DLD1 (cell line): ENCODE results near the gene STUB1.

Experiments used
- in situ Hi-C: cut with HindIII; loops from 2 replicates; pipeline ENCODE4 v1.10.0; 2017; ENCODE audit warnings: low sequenced_read_pairs

Gene STUB1

DNA sequence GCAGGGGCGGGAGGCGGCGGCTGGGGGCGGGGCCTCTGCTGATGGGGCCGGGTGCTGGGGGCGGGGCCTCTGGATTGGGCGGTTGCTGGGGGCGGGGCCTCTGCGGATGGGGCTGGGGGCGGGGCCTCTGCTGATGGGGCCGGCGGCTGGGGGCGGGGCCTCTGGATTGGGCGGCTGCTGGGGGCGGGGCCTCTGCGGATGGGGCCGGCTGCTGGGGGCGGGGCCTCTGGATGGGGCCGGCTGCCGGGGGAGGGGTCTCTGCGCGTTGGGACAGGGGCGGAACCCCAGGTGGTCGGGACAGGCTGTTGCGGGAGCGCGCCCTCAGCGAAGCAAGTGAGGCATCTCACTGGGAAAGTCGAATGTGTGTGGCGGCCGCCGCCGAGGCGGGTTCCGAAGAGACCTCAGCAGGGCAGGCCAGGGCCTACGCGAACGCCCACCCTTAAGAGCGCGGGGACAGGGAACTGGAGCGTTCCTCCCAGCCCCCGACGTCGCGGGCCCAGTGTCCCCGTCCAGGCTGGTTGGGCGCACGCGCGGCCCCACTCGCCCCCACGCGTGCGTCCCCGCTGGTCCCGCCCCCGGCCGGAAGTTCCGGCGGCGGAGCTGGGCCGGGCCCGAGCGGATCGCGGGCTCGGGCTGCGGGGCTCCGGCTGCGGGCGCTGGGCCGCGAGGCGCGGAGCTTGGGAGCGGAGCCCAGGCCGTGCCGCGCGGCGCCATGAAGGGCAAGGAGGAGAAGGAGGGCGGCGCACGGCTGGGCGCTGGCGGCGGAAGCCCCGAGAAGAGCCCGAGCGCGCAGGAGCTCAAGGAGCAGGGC is at the start of gene STUB1:
TSS of gene STUB1 (plus strand) at position 597 of the 811 bp plus-strand sequence. CDS start at position 713, 116 bp downstream.
- in situ Hi-C loops, result no loop called here

DNA sequence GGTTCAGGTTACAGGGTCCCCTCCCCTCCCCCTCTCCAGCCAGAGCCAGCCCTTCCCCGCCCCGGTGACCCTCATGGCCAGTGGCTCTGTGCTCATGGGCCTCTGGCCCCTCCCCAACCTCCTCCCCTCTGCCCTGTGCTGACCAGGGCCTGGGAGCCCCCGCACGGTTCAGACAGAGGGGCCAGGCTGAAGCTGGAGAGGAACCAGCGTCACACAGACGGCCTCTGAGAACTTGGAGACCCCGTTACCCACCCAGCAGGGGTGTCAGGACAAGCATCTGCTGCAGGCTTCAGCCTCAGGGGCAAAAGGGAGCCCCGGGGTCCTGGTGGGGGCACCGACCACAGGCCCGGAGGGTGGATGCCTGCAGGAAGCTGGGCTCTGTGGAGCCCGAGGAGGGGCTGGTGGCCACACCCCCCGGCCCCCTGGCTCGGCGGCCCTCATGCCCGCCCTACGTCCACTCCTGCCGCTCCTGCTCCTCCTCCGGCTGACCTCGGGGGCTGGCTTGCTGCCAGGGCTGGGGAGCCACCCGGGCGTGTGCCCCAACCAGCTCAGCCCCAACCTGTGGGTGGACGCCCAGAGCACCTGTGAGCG is 49.3 kb upstream of the STUB1 start, which contains the start of gene WFIKKN1:
TSS of gene WFIKKN1 (plus strand) at position 171 of the 591 bp plus-strand sequence. CDS start at position 440, 269 bp downstream.
- in situ Hi-C loops, result no loop called here

- in situ Hi-C loops, result no loop called here
Observed at GRCh38 chr16:631808-632358, 48.3 kb upstream of the STUB1 start.

GRCh38 chr16:632486-633335 is 47.5 kb upstream of the STUB1 start:
- in situ Hi-C loops, result no loop called here

- in situ Hi-C loops, result no loop called here
Observed at GRCh38 chr16:633336-634050, 46.7 kb upstream of the STUB1 start.

DNA sequence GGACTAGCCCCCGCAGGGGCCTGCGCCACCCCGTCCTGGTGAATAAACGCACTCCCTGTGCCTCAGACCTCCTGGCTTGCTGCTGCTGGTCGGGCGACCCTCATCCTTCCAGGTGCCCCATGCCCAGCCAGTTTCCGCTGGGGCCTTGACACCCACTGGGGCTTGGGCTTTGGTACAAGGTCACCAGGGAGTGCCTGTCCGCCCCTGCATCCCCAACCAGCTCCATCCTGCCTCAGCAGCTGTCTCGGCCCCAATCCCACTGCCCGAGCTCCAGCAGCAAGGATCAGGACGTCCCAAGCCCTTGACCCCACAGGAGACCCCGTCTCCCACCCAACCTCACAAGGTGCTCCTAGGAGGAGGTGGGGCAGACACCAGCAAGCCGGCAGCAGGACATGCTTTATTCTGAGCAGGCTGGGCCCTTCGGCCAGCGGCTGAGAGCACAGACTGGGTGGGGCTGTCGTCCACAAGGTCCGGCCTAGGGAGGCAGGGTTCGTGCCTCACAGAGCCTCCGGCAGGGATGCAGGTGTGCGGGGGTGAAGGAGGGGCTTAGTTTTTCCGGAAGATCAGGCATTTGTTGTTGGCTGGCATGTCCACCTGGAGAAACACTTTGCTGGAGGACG is 46.0 kb upstream of the STUB1 start:
- in situ Hi-C loops, result no loop called here

DNA sequence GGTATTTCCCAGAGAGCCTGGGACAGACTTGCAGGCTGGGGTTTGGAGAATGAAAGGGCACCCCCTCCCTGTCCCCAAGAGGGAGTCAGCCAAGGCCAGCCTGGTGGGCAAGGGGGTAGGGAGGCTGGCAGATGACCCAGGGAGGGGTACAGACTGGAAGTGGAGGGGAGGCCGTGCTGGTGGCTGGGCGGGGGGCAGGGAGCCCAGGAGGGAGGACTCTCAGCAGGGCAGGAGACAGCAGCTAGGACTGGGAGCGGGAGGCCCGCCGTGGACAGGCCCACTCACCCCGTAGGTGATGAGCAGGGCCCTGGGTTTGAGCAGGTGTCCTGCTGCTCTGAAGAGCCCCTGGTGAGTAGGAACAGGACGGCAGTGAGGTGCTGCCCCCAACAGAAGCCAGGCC is 45.2 kb upstream of the STUB1 start:
- in situ Hi-C loops, result no loop called here

- in situ Hi-C loops, result no loop called here
Observed at GRCh38 chr16:635573-636205, 44.5 kb upstream of the STUB1 start.

- in situ Hi-C loops, result no loop called here
Observed at GRCh38 chr16:636206-637080, 43.8 kb upstream of the STUB1 start, which contains the start of gene METTL26. METTL26 (minus strand) TSS chr16:636305; CDS start chr16:636290, 15 bp downstream.

- in situ Hi-C loops, result no loop called here
Observed at GRCh38 chr16:637081-638018, 42.9 kb upstream of the STUB1 start.

GRCh38 chr16:638034-638543 is 42.1 kb upstream of the STUB1 start:
- in situ Hi-C loops, result no loop called here

GRCh38 chr16:638836-639235 is 41.4 kb upstream of the STUB1 start:
- in situ Hi-C loops, result no loop called here

GRCh38 chr16:640614-641013 is 39.6 kb upstream of the STUB1 start:
- in situ Hi-C loops, result no loop called here

DNA sequence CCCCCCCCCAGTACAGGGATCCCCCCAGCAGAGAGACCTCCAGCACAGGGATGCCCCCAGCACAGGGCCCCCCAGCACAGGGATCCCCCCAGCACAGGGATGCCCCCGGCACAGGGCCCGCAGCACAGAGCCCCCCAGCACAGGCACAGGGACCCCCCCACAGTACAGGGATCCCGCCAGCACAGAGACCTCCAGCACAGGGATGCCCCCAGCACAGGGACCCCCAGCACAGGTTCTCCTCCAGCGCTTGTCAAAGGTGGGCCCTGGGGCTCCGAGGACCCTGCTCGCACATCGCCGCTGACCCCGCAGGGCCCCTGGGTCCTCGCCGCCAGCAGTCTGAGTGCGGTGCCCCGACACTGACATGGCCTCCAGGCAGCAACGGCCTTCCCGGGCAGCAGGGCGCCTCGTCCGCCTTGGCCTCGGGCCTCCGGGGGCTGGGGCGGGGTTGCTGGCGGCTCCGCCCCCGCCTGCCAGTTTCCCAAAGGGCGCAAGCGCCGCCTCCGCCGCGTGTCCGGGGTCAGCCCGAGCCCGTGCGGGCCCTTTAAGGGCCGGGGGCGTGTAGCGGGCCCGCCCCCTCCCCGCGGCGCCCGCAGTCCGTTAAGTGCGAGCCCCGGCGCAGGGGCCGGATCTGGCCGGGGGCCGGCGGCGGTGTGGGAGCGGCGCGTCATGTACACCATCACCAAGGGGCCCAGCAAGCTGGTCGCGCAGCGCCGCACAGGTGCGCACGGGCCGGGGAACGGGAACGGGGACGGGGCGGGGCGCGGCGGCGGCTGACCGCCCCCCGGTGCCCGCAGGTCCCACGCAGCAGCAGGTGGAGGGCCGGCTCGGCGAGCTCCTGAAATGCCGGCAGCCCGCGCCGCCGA is 38.7 kb upstream of the STUB1 start, which contains the start of gene MCRIP2:
TSS of gene MCRIP2 (plus strand) at position 503 of the 863 bp plus-strand sequence. CDS start at position 667, 164 bp downstream.
- in situ Hi-C loops, result no loop called here

- in situ Hi-C loops, result no loop called here
Observed at GRCh38 chr16:642189-643049, 37.8 kb upstream of the STUB1 start.
